GM19239 (cell line): Measurements from ENCODE around the gene TBX6.
"Not testable (repeated sequence)": the region's sequence is repeated elsewhere in the genome, so short reads cannot be mapped to it uniquely, and the experiment has no call there.

Experiments
- DNase-seq: peaks from one replicate; pipeline ENCODE4 v3.0.0; 2011; ENCODE audit warnings: low spot score; ENCODE audit not compliant: insufficient read length
- FAIRE-seq: peaks from 2 replicates; lab custom pipeline; 2011; peaks lifted over from hg19 to GRCh38; lab: Jason Lieb, UNC

Gene TBX6

DNA sequence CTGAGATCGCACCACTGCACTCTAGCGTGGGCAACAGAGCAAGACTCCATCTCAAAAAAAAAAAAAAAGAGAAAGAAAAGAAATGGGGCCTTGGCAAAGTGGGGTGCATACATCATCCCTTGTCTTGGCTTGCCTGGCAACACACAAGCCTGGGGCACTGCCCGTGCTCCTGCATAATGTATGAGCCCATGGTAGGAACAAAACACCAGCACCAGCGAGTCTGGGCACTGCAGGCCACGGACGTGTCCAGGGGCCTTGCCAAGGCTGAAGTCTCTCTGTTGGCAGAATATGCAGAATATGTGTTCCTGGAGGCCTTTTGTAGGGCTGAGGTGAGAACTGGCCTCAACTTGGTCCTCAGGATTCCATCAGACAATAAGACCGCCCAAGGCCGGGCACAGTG lies 41.9 kb downstream of the TBX6 start:
- DNase-seq (no peak), FAIRE-seq (no peak)

DNA sequence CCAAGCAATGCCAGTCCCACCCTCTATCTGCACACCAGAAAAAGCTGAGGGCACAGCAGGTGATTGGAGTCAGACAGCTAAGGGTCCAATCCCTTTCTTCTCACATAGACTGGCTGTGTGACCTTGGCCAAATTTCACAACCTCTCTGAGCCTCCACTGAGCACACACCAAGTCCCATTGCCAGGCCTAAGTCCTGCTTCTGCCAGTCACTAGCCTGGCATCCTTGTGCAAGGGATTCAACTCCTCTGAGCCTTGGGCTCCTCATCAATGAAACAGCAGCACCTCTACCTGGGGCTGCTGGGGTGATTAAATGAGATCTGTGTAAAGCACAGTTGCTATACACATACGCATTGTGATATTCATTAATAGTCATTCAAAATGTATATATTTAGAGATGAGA lies 45.1 kb downstream of the TBX6 start:
- DNase-seq (no peak), FAIRE-seq (no peak)

DNA sequence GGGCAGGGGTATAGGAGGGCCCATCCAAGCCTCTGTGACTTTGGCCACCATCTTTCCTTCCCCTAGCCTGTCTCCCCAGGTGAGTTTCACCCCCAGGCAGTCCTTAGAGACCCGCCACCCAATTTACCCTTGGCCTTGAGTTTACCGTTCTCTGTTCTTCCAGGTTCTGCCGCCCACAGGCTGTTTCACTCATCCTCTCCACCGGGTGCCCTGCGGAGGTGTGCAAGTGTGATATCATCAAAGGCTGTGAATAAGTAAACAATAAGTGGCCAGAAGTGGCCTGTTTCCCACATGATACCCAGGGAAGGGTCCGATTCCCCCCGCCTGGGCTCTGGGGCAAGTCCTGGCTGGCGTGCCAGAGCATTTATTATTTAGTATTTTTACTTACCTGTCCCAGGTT lies 45.5 kb downstream of the TBX6 start:
- FAIRE-seq = no peak

DNA sequence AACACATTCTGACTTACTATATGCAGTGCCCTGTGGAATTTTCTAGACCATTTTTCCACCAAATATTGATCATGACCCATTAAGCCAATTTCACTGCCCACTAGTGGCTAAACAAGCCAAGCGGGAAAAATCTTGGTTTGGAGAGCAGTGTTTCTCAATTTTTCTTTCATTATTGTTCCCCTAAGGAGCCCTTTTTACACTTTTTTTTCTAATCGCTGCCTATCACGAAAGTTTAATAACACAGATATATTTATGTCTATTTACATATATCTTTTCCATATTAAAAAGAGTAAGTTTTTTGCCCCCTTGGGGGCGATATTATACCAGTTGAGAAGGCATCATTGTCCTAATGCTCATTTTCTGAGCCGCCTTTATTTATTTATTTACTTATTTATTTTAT lies 49.9 kb downstream of the TBX6 start:
- no peak for DNase-seq
- FAIRE-seq = no peak

More for the DNA sequence above, 45.5 kb downstream of the TBX6 start:
- no peak for DNase-seq

DNA sequence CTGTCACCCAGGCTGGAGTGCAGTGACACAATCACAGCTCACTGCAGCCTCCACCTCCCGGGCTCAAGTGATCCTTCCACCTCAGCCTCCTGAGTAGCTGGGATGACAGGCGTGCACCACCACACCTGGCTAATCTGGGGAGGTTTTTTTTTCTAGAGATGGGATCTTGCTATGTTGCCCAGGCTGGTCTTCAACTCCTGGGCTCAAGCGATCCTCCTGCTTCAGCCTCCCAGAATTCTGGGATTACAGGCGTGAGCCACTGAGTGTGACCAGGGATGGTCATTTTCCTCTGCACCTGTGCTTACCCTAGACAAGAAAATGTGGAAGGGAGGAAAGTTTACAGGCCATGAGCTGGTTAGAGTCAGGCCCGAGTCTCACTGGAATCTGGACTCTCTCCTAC lies 51.0 kb downstream of the TBX6 start:
- DNase-seq, FAIRE-seq: not testable (repeated sequence)

DNA sequence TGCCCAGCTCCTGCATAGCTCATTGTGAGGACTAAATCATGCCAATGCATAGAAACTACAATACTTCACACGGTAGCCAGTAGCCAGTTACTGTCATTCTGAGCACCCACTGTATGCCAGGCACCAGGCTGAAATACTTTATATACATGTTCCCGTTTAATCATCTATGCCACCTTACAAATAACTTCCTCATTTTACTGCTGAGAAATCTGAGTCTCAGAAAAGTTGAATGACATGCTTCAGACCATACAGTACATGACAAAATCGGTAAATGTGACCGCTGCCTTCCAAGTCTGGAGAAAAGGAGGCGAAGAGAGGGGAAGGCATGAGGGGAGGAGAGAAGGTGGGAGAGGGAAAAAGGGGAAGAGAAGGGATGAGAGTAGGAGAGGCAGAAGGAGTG lies 51.5 kb downstream of the TBX6 start:
- FAIRE-seq (no peak), DNase-seq (no peak)
